Measurements from ENCODE around the gene CCL16.
"Not testable (repeated sequence)": the region's sequence is repeated elsewhere in the genome, so short reads cannot be mapped to it uniquely, and the experiment has no call there.

Gene CCL16

GRCh38 chr17:35981246-35981645, at the start of gene CCL16:
TSS of gene CCL16 (minus strand) at chr17:35981497. CDS start at chr17:35981420, 77 bp downstream.
- no peak for DNase-seq (ENCODE audit: low read depth)

DNA sequence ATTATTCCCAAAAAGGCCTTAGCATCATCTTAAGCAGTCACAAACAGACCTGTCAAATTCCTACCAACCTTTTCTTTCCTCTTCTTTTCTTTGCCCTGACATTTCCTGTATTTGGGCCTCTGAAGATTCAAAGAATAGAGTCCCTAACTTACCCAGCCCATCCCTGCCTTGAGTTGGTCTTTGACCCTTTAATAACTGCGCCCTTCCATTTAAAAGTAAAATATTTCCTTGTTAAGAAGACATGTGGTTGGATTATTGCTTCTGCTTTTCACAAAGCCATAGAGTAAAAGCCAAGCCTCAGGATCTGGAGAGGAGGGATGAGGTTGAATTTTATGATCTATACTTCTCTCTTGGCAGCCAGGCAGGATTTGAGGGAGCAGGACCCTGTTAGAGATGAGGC, 49.7 kb upstream of the CCL16 start:
- no peak for DNase-seq (ENCODE audit: low read depth)

GRCh38 chr17:36027761-36028160, 46.5 kb upstream of the CCL16 start:
- DNase-seq (ENCODE audit: low read depth), result no peak

- DNase-seq (ENCODE audit: low read depth), result no peak
These were observed 43.0 kb upstream of the CCL16 start for GRCh38 chr17:36024106-36024869.

DNA sequence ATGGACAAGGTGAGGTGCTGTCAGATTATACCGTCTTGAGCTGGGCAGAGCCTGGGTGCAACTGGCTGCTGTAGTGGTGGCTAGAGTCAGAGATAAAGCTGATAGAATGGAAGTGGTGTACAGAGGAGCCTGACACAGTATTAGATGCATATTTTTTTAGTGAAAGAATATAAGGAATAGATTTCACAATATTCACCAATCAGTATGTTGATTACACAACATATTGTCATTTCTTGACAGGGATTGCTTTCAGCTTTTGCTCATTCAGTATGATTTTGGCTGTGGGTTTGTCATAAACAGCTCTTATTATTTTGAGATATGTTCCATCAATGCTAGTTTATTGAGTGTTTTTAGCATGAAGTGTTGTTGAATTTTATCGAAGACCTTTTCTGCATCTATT, 38.1 kb upstream of the CCL16 start:
- DNase-seq (ENCODE audit: low read depth), result no peak

DNA sequence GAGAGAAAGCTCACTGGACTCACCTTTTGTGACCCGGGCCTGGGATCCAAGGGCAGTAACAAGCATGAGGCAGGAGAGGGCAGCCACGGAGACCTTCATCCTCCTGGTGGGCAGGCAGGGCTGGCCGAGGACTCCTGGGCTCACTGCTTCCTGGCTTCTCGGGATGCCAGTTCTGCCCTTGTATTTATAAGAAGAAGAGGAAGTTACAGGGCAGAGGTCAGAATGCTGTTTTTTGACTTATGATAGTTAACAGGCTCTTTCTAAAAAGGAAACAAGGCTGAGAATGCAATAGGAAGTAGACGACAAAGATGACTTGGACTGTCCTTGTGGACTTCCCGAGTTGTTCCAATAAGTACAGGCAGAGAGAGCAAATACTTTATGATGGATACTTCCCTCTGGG, 36.5 kb upstream of the CCL16 start, which contains the start of gene CCL23:
CCL23 (minus strand) TSS at position 174 of the 400 bp plus-strand sequence; CDS start at position 99, 75 bp downstream.
- DNase-seq (ENCODE audit: low read depth), result no peak

- DNase-seq (ENCODE audit: low read depth), result no peak
These were observed 35.3 kb upstream of the CCL16 start for GRCh38 chr17:36016555-36016954.

DNA sequence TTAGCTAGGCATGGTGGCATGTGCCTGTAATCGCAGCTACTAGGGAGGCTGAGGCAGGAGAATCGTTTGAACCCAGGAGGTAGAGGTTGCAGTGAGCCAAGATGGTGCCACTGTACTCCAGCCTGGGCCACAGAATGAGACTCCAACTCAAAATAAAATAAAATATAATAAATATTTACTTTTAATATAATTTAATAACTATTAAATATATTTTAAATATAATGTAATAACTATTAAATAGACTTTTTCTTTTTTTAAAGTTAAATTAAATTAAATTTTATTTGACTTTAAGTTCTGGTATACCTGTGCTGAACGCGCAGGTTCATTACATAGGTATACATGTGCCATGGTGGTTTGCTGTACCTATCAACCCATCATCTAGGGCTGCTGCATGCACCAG, 34.6 kb upstream of the CCL16 start:
- DNase-seq (ENCODE audit: low read depth), result not testable (repeated sequence)

DNA sequence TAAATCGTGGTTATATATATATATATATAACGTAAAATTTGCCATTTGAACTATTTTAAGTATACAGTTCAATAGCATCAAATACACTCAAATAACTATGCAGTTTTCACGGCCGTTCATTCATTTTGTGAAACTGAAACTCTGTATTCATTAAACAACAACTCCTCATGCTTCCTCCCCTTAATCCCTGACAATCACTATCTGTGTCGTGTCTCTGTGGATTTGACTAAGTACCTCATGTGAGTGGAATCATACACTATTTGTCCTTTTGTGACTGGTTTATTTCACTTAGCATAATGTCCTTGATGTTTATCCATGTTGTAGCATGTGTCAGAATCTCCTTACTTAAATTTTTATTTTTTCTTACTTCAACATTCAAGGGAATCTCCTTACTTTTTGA, 33.6 kb upstream of the CCL16 start:
- no peak for DNase-seq (ENCODE audit: low read depth)

- no peak for DNase-seq (ENCODE audit: low read depth)
These were observed 29.9 kb upstream of the CCL16 start for GRCh38 chr17:36011201-36011600.

GRCh38 chr17:36008998-36009665, 27.8 kb upstream of the CCL16 start:
- DNase-seq (ENCODE audit: low read depth), result no peak

GRCh38 chr17:36004594-36005108, 23.4 kb upstream of the CCL16 start:
- DNase-seq (ENCODE audit: low read depth), result no peak

- DNase-seq (ENCODE audit: low read depth), result no peak
These were observed 21.3 kb upstream of the CCL16 start for GRCh38 chr17:36002631-36003030.

GRCh38 chr17:36001862-36002603, 20.7 kb upstream of the CCL16 start:
- no peak for DNase-seq (ENCODE audit: low read depth)

DNA sequence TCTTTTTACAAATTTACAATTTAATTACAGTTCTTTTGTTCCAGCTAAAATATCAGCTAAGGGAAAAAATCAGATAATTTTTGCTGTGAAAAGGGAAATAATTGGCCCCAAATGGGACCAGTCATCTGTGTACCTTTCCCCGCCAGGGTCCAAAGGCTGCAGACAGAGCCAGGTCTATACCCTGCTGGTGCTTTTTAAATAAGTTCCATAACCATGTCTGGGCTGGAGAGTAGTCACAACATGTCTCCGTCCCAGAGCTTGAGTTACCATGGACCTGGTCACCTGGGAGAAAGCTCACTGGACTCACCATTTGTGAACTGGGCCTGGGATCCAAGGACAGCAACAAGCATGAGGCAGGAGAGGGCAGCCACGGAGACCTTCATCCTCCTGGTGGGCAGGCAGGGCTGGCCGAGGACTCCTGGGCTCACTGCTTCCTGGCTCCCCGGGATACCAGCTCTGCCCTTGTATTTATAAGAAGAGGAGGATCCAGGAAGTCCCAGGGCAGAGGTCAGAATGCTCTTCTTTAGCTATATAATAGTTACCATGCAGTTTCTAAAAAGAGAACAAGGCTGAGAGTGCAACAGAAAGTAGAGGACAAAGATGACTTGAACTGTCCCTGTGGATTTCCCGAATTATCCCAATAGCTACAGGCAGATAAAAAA, 19.9 kb upstream of the CCL16 start, which contains the start of gene CCL15:
CCL15 (minus strand) TSS at position 444 of the 662 bp plus-strand sequence; CDS start at position 383, 61 bp downstream.
- DNase-seq (ENCODE audit: low read depth), result no peak

GRCh38 chr17:36000732-36001109, 19.4 kb upstream of the CCL16 start:
- DNase-seq (ENCODE audit: low read depth), result no peak

DNA sequence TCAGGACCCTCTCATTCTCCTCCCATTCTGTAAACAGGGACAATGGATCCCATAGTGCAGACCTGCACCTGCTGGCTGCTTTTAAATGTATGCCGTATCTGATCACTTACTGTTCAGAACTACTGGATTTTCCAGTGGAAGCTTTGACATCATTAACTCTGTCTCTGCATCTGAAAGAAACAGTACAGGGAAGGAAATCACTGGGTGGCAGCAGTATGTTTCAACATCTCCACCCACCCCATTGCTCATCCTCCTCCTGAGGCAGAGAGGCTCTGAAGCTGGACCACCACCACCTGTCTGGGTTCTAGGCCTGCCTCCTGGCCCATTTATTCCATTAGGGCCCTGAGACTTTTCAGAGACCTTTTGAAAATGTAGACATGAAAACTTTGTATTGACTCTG, 17.5 kb upstream of the CCL16 start:
- DNase-seq (ENCODE audit: low read depth), result no peak

DNA sequence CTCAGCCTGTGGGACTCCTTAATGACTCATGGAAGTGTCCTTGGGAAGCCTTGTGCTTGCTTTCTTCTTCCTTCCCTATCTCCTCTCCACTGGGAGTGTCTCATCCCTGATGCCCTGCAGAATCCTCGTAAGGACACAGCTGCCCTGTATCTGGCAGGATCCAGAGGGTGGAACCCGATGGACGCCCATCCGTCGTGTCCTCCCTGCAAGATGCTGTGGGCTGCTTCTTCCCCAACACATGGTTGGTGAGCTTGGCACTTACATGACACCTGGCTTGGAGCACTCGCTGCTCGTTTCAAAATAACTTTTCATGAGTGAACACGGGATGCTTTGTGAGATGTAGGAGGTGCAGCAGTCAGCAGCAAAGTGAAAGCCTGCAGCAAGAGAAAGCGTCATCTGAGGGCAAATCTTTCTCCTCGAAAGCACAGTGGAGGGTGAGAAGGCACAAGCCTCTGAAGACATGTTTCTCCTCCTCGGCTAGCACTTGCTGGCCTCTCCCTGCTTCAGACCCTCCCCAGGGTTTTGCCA, 16.8 kb upstream of the CCL16 start:
- no peak for DNase-seq (ENCODE audit: low read depth)

DNA sequence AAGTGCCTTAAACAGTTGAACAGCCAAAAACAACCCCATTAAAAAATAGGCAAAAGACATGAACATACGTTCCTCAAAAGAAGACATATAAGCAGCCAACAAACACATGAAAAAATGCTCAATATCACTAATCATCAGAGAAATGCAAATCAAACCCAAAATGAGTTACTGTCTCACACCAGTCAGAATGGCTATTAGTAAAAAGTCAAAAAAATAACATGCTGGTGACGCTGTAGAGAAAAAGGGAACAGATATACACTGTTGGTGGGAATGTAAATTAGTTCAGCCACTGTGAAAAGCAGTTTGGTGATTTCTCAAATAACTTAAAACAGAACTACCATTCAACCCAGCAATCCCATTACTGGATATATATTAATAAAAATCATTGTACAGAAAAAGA, 14.0 kb upstream of the CCL16 start:
- DNase-seq (ENCODE audit: low read depth), result not testable (repeated sequence)

DNA sequence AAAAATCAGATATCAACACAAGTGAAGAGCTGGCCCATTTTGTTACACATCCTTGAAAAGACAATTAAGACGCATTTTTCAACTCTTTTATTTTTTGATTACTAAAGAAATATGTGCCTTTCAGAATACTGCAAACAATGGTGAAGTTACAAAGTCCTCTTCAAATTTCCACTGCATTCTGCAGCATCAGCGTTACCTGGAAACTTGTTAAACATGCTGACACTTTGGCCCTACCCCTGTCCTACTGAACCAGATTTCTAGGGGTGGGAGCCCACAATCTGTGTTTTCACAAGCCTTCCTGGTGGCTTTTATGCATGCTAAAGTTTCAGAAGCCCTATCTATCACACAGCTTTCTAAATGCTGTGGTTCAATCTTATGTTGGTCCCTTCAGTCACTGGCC, 9.8 kb upstream of the CCL16 start:
- DNase-seq (ENCODE audit: low read depth), result no peak

GRCh38 chr17:35988164-35988563, 6.9 kb upstream of the CCL16 start:
- no peak for DNase-seq (ENCODE audit: low read depth)

GRCh38 chr17:35986643-35987042, 5.3 kb upstream of the CCL16 start, which contains the start of gene CCL14:
TSS of gene CCL14 (minus strand) at chr17:35986729. CDS start at chr17:35986649, 80 bp downstream.
- no peak for DNase-seq (ENCODE audit: low read depth)

All from amniotic epithelial cell (primary cell).